DMS79 treated with DMSO at 0.1 percent for 48 hours (cell line): Measurements from ENCODE around the gene TLCD1.
A peak's percentile ranks its signal among the peaks of the same experiment; 100 is the strongest.
"Not testable (repeated sequence)": the region's sequence is repeated elsewhere in the genome, so short reads cannot be mapped to it uniquely, and the experiment has no call there.

Source experiments
- DNase-seq: peaks from one replicate; lab custom pipeline; 2025; lab: John Stamatoyannopoulos, UW

TLCD1 gene

DNA sequence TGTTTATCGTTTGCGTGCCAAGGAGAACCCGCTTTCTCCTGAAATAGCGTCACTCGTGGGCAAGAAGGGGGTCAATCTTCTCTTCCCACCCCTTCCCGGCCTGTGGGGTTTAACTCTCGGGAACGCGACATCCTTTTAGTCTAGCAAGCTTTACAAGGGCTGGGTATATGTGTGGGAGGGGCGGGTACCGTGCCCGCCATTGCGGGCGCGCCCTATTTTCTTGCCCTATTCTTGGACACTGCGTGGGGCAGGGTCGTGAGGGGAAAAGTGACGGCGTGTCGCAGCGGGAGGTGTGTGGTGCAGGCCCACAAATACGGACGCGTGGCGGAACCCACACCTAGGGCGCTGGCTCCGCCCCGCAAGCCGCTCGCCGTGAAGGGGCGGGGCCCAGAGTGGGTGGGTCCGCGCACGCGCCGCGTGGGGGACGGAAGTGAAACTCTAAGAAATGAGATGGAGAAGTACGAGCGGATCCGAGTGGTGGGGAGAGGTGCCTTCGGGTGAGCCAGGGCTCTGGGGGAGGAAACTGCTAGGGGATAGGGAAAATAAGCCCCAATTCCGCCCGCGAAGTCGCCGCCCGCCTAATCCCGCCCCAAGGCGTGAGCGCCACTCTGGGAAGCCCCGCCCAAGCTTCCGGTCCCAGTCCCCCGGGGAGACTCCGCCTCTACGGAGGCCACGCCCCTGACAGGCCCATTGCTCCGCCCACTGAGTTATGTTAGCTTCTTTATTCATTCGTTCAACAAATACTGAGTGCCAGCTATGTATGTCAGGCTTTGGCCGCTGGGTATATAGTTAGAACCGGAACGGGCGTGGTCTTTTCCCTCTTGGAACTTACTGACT lies 2.5 kb upstream of the TLCD1 start, which contains the start of gene NEK8:
NEK8 (plus strand) TSS at position 425 of the 837 bp plus-strand sequence; CDS start at position 451, 26 bp downstream.
- peak; percentile 84 for DNase-seq

- peak; percentile 95 for DNase-seq
These were observed 826 bp upstream of the TLCD1 start for GRCh38 chr17:28726627-28727491.

DNA sequence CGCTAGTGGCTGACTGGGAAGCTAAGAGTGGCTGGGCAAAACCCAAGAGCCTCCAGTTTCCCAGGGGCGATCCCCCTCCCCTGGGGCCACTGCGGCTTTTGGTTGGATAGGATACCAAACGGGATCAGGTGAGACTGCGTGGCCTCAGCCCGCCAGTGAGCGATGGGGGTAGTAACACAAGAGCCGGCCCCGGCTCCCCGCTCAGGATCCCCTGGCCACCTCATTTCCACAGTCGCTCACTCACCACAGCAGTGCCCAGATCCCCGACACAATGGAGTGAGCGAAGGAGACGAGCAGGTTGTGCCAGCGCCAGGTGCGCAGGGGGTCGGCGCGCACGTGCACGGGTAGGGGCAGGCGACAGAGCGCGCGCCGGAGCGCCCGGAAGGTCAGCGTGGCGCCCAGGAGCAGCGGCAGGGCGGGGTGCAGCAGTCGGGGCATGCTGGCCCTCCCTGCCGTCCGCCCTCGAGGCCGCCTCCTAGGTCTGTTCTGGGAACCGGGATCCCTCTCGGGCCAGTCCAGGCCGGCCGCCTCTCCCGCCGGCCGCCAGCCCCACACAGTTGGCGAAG lies 290 bp downstream of the TLCD1 start:
- peak; percentile 82 for DNase-seq

DNA sequence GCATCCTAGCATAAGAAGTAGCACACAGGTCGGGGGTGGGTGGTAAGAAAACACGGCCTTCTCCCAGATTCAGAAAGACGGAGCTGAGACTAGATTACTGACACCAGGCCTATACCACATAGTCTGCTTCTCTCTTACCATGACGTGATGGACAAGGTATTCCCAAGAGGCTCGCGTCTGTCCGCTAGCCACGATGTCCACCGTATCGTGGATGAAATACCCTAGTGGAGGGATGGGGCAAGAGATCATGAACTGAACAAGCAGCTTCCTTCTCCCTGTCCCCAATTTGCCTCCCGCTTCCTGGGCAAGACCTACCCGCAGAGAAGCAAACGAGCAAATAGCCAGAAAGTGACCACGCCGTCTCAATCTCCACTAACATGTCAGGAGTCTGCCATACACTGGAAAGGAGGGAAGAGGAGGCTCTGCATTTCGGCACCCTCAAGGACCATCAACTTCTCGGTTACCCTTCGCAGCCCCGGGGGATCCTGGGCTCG lies 820 bp downstream of the TLCD1 start:
- DNase-seq: no peak

GRCh38 chr17:28724500-28725165 lies 1.4 kb downstream of the TLCD1 start:
- DNase-seq: no peak

- not testable (repeated sequence) for DNase-seq
These were observed 2.1 kb downstream of the TLCD1 start for GRCh38 chr17:28723836-28724499.

- DNase-seq: no peak
These were observed 2.7 kb downstream of the TLCD1 start for GRCh38 chr17:28723159-28723835.

- no peak for DNase-seq
These were observed 3.4 kb downstream of the TLCD1 start for GRCh38 chr17:28722417-28723158.

DNA sequence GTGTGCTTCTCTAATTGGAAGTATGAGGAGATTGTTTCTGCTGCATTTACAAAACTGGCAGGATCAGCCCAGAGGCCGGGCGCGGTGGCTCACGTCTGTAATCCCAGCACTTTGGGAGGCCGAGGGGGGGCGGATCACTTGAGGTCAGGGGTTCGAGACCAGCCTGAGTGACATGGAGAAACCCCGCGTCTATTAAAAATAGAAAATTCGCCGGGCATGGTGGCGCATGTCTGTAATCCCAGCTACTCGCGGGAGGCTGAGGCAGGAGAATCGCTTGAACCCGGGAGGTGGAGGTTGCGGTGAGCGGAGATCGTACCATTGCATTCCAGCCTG lies 5.1 kb downstream of the TLCD1 start:
- DNase-seq: not testable (repeated sequence)

DNA sequence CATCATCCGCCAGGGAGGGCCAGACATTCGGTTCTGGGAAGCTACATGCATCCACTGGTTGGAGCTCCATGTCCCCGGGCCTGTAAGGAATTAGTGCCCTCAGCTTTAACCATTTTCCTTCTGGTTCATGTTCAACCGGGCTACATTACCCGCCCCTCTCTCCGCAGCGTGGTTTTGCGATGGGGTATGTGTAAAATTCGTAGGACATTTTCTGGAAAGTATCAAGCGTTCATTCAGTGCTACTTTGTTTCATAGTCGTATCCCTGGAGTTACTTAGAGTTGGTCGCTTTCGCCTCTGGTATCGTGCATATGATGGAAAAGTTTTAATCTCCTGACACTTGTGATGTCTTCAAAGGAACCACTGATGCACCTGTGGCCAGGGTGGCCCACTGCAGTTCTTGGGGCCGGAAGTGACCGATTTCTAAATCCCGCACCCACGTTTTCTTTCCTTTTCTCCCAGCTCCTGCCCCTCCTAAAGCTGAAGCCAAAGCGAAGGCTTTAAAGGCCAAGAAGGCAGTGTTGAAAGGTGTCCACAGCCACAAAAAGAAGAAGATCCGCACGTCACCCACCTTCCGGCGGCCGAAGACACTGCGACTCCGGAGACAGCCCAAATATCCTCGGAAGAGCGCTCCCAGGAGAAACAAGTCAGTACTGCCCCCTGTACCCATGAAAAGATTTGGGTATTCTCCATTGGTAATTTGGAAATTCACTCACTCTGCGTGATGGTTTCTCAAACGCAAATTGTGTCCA lies 5.6 kb downstream of the TLCD1 start:
- no peak for DNase-seq

DNA sequence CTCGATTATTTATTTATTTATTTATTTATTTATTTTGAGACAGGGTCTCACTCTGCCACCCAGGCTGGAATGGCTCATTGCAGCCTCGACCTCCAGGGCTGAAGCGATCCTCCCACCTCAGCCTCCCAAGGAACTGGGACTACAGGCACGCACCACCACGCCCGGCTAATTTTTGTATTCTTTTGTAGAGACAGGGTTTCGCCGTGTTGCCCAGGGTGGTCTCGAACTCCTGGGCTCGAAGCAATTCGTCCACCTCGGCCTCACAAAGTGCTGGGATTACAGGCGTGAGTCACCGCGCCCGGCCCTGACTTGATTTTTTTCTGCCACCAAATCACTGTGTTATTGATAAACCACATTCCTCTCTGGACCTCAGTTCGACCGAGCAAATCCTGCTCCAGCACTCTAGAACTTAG lies 7.0 kb downstream of the TLCD1 start:
- DNase-seq: no peak

- no peak for DNase-seq
These were observed 7.6 kb downstream of the TLCD1 start for GRCh38 chr17:28718333-28719020.

DNA sequence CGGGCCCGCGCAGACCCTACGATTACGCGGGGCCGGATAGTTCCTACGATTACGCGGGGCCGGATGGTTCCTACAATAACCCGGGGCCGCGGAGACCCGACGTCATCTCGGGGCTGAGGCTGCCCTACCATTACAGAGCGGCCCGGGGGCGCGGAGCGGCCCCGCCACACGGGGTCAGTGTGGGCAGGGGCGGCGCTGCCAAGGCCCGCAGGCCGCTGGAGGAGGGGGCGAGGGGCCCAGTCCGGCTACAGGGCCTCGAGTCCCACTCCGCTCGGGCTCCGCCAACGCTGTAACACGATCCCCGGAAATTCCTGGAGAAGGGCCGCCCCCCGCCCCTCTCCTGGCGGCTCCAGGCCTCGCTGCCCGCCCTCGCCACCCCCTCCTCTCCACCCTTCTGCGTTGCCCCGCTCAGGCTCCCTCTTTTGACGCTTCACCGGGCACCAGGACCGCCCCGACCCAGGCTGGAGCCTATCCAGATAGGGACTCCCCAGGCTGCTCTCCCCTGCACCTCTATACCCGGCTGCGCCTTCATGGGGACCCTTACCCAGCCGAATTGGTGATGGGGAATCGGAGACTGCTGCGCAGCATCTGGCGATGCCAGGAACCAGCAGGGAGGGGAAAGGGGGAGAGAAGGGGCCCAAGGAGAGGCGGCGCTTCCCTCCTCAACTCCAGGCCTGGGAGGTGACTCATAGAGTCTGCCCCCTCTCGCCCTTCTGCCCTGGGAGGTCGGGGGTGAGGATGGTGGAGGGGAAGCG lies 8.3 kb downstream of the TLCD1 start, which contains the start of gene RAB34:
RAB34 (minus strand) TSS at position 291 of the 755 bp plus-strand sequence. CDS start 602 bp downstream, outside the sequence.
- peak; percentile 89 for DNase-seq

DNA sequence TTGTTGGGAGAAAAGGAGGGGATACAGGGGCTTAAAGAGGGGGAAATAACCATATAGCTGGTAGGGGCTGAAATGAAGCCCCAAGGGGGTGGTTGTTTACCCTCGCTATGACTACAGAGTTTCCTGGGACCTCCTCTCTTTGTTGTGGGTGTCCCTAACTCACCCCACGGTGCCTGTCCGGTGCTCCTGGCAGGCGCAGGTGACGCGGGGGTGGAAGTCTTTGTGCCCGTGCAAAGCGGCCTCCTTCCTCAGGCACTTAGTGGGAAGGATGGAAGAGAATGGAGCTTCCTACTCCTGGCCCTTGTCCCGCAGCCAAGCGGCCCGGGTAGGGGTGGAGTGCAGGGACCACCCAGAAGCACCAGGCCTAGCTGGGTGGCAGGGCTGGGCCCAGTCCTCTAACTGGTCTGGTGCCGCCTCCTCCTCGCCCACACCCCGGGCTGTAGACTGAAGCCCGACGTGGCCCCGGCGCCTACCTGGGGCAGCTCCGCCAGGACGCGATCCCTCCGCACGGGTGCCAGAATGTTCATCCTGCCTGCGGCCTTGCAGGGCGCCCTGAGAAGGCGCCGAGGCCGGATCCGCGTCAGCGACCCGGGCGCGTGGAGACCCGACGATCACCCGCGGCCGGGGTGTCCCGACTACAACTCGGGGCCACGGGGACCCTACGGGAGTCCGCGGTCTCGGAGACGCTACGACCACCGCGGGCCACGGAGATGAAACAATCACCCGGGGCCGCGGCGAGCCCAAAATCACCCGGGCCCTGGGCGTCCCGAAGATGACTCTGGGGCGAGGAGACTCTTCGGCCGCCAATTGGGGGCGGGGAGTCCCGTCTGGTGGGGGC lies 9.1 kb downstream of the TLCD1 start:
- DNase-seq: peak; percentile 25

DNA sequence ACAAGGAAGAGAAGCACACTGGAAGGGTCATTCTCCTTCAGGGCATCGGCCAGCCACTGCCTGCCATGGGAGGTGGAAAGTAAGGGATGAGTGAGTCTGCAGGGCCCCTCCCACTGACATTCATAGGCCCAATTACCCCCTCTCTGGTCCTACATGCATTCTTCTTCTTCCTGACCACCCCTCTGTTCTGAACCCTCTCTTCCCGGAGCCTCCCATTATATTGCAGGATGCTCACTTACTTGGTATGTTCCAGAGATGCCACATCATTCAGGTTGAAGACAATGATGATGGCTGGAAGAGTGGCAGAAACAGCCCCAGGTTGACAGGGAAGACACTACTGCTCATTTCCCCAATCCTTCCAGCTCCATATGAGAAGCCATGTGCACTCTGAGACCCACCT lies 10.8 kb downstream of the TLCD1 start:
- DNase-seq: no peak

GRCh38 chr17:28714281-28714680 lies 11.8 kb downstream of the TLCD1 start:
- DNase-seq: no peak
